Psoas muscle (tissue), 8 donors: ENCODE measurements around the gene TBC1D19. TPM values are rescaled to one million over a fixed set of nuclear protein-coding genes. Genes with fewer than 3 reads are reported as not detected.
"Not testable (repeated sequence)": the region's sequence is repeated elsewhere in the genome, so short reads cannot be mapped to it uniquely, and the experiment has no call there.

Experiments
- ATAC-seq, 4 donors: fragments of 200-7000 bp; cut with Tn5 transposase; one replicate each; pipeline ENCODE4 v1.9.1; 2020; ENCODE audit warnings: moderate library complexity in 3 of 4, mild to moderate bottlenecking in 2 of 4
- DNase-seq, 2 donors: peaks; one replicate each; pipeline ENCODE4 v3.0.0-alpha.2; 2020
- H3K27ac ChIP-seq: fragments of 200-600 bp; one replicate; pipeline ENCODE4 v1.8.0; 2022
- H3K27me3 ChIP-seq, 3 donors: fragments of 200-600 bp in 1 of 3; one replicate each; pipeline versions ENCODE4 v1.6.1 to v1.8.0; 2013 to 2022; ENCODE audit warnings: low read length in 2 of 3, mild to moderate bottlenecking in 2 of 3, moderate library complexity in 1 of 3; ENCODE audit not compliant: insufficient read depth in 3 of 3
- H3K36me3 ChIP-seq, 2 donors: fragments of 200-600 bp in 1 of 2; one replicate each; pipeline versions ENCODE4 v1.6.1 to v1.8.0; 2013 to 2022; ENCODE audit warnings: low read depth in 1 of 2, mild to moderate bottlenecking in 1 of 2, moderate library complexity in 1 of 2; ENCODE audit not compliant: insufficient read depth in 1 of 2
- H3K4me1 ChIP-seq: fragments of 200-600 bp; one replicate; pipeline ENCODE4 v1.8.0; 2022
- H3K4me3 ChIP-seq: fragments of 200-600 bp; one replicate; pipeline ENCODE4 v1.8.0; 2022; ENCODE audit warnings: mild to moderate bottlenecking
- H3K9me3 ChIP-seq: fragments of 200-600 bp; one replicate; pipeline ENCODE4 v1.8.0; 2022
- CTCF ChIP-seq: fragments of 200-600 bp; IDR thresholded peaks from one replicate; pipeline ENCODE4 v1.8.0; 2022; ENCODE audit warnings: antibody characterized with exemption
- WGBS, 3 donors: extraction: QIAGEN DNeasy Blood & Tissue Kit; methylation state at CpG; one replicate each; pipeline versions ENCODE4 v1.1.6 to v1.1.7; 2013; 5-methylcytosine and 5-hydroxymethylcytosine counted together
- intact Hi-C, 2 donors: fragments of 100-400 bp; cut with DNase I; formaldehyde crosslinking; loops; one replicate each; pipeline versions ENCODE4 v1.11.0 to v1.14.2; 2022
- polyA plus RNA-seq, 3 donors: library from polyadenylated mRNA; stranded (reverse); fragments of 200-250 nt; gene quantifications; one replicate each; pipeline ENCODE4 v1.2.3, GENCODE V29; 2013
- total RNA-seq, 4 donors: library from RNA; stranded (reverse); fragmentation: NEBNext Ultra II Directional in 2 of 4; extraction: Animal tissue kit (Norgen Biotek cat#: 25700) in 2 of 4; gene quantifications; one replicate each; pipeline versions ENCODE4 v1.2.1 to v1.2.4, GENCODE V29; 2021 to 2023
- donor health status: healthy with polysubstance abuse.
- donor health status: DM: no; HTN: no; CAD: no; lungs with moderate emphysema.
- donor health status: Bipolar disorder and iron deficiency.
- donor health status: healthy.
- donor health status: DM: yes; HTN: yes; CAD: no.
- donor health status: DM: no; HTN: no; CAD: no.
- donor health status: DM: no; HTN: no; CAD: no.
- donor health status: DM: yes; HTN: yes; CAD: no.

Gene TBC1D19
- total and polyA plus RNA-seq, 7 donors = 1.0 to 8.2 (median 4.8) TPM

- H3K27me3 ChIP-seq = no peaks in the 10 kb centered on the region
- DNase-seq (no peak), ATAC-seq (no peak)
- H3K27ac ChIP-seq = no peak overlapping the region
- intact Hi-C loops = no loop called here
- no peaks in the 10 kb centered on the region for H3K4me1 ChIP-seq
- H3K9me3 ChIP-seq = no peaks in the 10 kb centered on the region
- WGBS, 3 donors = 66 to 84% (median 67%) methylated on average over 3 of the region's 3 CpGs
- no peak overlapping the region for H3K4me3 ChIP-seq
- TF ChIP-seq CTCF = no peak
- H3K36me3 ChIP-seq = peaks cover 0 to 8% of the 10 kb centered on the region in 2 donors
These were observed 29.9 kb downstream of the TBC1D19 start for GRCh38 chr4:26613735-26614134.

- intact Hi-C loops = no loop called here
- Histone ChIP-seq H3K36me3 (peaks cover 0 to 11% of the 10 kb centered on the region in 2 donors), H3K9me3 (no peaks in the 10 kb centered on the region), H3K4me1 (no peaks in the 10 kb centered on the region), H3K4me3 (no peak overlapping the region), H3K27me3 (no peaks in the 10 kb centered on the region), H3K27ac (no peak overlapping the region)
- ATAC-seq (no peak), DNase-seq (no peak)
- no peak for TF ChIP-seq CTCF
These were observed 35.9 kb downstream of the TBC1D19 start for GRCh38 chr4:26619784-26620183.

GRCh38 chr4:26621366-26621765, 37.5 kb downstream of the TBC1D19 start:
- H3K27me3 ChIP-seq = no peaks in the 10 kb centered on the region
- no peak for ATAC-seq
- H3K36me3 ChIP-seq = peaks cover 0 to 11% of the 10 kb centered on the region in 2 donors
- no peak for DNase-seq
- 80 to 97% (median 96%) methylated on average over 3 of the region's 3 CpGs for WGBS, 3 donors
- H3K4me1 ChIP-seq = no peaks in the 10 kb centered on the region
- no peaks in the 10 kb centered on the region for H3K9me3 ChIP-seq
- no peak for TF ChIP-seq CTCF
- H3K4me3 ChIP-seq = no peak overlapping the region
- intact Hi-C loops = no loop called here
- H3K27ac ChIP-seq = no peak overlapping the region

- Histone ChIP-seq H3K36me3 (peaks cover 0 to 6% of the 10 kb centered on the region in 2 donors), H3K4me1 (no peaks in the 10 kb centered on the region), H3K27ac (no peak overlapping the region), H3K4me3 (no peak overlapping the region), H3K9me3 (no peaks in the 10 kb centered on the region), H3K27me3 (no peaks in the 10 kb centered on the region)
- no peak for TF ChIP-seq CTCF
- intact Hi-C loops = no loop called here
- 69 to 88% (median 76%) methylated on average over 2 of the region's 2 CpGs for WGBS, 3 donors
- no peak for ATAC-seq
- DNase-seq = no peak
These were observed 39.0 kb downstream of the TBC1D19 start for GRCh38 chr4:26622913-26623312.

- WGBS, 3 donors = 87 to 100% (median 100%) methylated on average over 1 to 2 of the region's 2 CpGs
- H3K27ac ChIP-seq, ATAC-seq, H3K27me3 ChIP-seq, H3K36me3 ChIP-seq, H3K4me1 ChIP-seq, H3K9me3 ChIP-seq, H3K4me3 ChIP-seq, intact Hi-C loops, DNase-seq: not testable (repeated sequence)
These were observed 42.8 kb downstream of the TBC1D19 start for GRCh38 chr4:26626658-26627057.
